Coronary artery (tissue), 2 donors: ENCODE data around the gene MAPK8IP3.

ENCODE experiments used
- DNase-seq: peaks from one replicate; pipeline ENCODE4 v3.0.0-alpha.2; 2017; ENCODE audit warnings: low spot score
- H3K27ac ChIP-seq, 2 donors: fragments of 200-600 bp; sonication (generic); one replicate each; pipeline ENCODE4 v1.5.1; 2016 to 2019
- H3K4me3 ChIP-seq: fragments of 200-600 bp; sonication (generic); 2 replicates; pipeline ENCODE4 v1.5.1; 2016; ENCODE audit warnings: mild to moderate bottlenecking, moderate library complexity
- CTCF ChIP-seq: fragments of 200-600 bp; sonication (generic); IDR thresholded peaks from one replicate; pipeline ENCODE4 v1.5.1; 2019; ENCODE audit warnings: antibody characterized with exemption

Gene MAPK8IP3

GRCh38 chr16:1746693-1747195 is 40.7 kb downstream of the MAPK8IP3 start:
- DNase-seq = no peak
- no peak for TF ChIP-seq CTCF
- no peak overlapping the region for H3K4me3 ChIP-seq
- no peak overlapping the region for H3K27ac ChIP-seq

- DNase-seq = no peak
- H3K4me3 ChIP-seq = no peak overlapping the region
- TF ChIP-seq CTCF = no peak
- H3K27ac ChIP-seq = no peak overlapping the region
Measured at GRCh38 chr16:1747934-1748333, 41.9 kb downstream of the MAPK8IP3 start.

DNA sequence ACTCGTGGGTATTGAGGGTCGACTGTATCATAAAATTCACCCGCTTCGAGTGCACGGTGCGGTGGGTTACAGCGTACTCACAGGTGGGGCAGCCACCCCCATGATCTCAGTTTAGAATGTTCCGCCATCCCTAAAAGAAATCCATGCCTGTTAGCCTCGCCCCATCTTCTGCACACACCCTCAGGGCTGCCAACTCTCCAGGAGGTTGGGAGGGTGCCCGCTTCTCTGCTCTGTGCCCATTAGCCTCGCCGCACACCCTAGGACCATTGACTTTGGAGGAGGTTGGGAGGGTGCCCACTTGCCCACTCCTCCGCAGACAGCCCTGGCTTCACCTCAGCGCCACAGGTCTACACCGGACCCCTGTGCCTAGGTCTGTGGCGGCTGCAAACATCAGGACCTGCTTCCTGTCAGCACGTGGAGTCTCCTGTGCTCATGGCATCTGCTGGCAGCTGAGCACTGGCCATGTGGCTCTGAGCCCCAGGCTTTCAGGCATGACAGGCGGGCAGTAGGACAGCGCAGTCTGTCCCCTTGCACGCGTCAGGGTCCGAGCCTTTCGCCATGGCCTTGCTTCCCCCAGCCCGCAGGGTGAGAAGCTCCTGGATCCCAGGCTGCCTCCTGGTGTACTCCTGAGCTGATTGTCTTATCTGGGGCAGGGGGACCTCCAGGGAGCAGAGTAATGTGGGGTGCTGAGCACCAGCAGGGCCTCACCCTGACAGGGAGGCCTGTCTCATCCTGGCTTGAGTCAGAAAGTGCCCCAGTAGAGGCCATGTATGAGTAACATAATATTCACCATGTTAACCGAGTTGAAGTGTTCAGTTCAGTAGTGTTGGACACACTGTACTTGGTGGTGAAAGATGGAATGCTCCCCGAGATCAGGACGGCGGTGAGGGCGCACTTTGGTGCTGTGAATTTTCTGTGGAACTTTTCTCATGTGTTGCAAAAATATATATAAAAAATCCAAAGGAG is 43.4 kb downstream of the MAPK8IP3 start:
- Histone ChIP-seq H3K27ac (no peak overlapping the region), H3K4me3 (no peak overlapping the region)
- TF ChIP-seq CTCF = no peak
- no peak for DNase-seq

DNA sequence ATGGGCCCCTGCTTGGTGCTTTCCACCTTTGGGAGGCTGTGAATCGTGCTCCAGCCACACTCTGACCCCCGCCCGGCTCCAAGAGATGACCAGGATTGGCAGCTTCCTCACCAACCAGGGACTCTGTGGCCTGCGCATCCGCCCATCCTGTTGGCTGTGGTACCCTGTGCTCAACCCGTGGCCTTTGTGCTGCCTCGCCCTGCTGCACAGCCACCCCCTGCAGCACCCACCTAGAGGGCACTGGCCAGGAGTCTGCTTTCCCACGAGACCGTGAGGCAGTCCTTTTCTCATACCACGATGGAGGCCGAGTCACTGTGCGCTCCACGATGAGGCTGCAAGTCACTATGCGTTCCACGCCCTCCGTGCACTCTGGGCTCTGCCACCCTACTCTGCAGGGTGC is 46.0 kb downstream of the MAPK8IP3 start:
- Histone ChIP-seq H3K27ac (no peak overlapping the region), H3K4me3 (no peak overlapping the region)
- no peak for TF ChIP-seq CTCF
- DNase-seq = no peak

DNA sequence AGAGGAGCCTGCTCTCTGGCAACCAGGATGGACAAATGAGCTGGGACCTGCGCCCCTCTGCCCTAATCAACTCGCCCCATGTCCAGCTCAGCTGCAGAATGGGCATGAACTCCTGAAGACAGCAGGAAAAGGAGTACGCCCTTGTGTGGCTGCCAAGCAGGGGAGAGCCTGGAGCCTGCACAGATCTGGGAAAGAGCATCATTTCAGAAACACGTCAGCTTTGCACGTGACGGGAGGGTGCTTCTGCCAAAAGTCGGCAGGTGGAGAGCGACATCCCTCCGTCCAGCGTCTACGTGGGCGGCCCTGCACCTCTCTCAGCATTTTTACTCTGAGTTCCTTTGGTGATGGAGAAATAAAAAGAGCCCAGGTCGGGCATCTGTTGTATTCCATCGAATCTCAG is 46.9 kb downstream of the MAPK8IP3 start:
- TF ChIP-seq CTCF = no peak
- Histone ChIP-seq H3K27ac (no peak overlapping the region), H3K4me3 (no peak overlapping the region)
- DNase-seq = no peak

DNA sequence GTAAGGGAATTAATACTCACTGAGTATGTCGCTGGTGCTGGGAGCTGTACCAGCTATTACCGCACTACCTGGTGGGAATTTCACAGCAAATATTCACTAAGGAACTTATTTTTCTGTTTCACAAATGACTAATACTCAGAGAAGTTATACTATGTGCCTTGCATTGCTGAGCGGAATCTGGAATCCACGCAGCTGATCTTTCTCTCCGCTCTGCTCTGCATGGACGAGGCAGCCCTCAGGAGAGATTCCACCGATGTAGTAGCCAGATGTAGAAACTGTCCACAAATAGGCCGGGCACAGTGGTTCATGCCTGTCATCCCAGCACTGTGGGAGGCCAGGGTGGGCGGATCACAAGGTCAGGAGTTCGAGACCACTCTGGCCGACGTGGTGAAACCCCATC is 48.2 kb downstream of the MAPK8IP3 start:
- DNase-seq = no peak
- H3K4me3 ChIP-seq = no peak overlapping the region
- H3K27ac ChIP-seq = no peak overlapping the region
- no peak for TF ChIP-seq CTCF
